HG02678 (cell line): Measurements from ENCODE around the gene DAND5.

Experiments
- ATAC-seq: cut with Tn5 transposase; IDR thresholded peaks from one replicate; pipeline ENCODE4 v1.9.1; 2021; ENCODE audit warnings: mild to moderate bottlenecking, moderate library complexity; ENCODE audit not compliant: unreplicated experiment

DAND5 gene

DNA sequence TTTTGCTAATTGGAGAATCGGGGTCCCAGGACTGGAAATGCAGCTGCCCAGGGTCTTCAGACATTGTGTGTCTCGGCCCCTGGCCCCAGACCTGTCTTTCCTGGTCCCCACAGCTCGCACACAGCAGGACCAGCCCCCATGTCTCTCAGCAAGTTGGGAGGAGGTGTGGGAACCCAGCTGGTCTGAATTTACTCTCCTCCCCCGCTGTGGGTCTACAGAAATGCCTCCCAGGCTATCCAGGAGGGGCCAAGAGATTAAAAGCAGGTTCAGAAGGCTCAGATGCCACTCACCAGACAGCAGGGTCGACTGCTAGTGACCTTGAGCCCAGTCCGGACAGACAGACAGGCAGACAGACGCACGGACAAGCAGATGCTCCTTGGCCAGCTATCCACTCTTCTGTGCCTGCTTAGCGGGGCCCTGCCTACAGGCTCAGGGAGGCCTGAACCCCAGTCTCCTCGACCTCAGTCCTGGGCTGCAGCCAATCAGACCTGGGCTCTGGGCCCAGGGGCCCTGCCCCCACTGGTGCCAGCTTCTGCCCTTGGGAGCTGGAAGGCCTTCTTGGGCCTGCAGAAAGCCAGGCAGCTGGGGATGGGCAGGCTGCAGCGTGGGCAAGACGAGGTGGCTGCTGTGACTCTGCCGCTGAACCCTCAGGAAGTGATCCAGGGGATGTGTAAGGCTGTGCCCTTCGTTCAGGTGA is at the start of gene DAND5:
Gene DAND5, plus strand, starts transcription at position 285 of the 697 bp plus-strand sequence. Its CDS starts 85 bp downstream, at position 370.
- no peak for ATAC-seq

DNA sequence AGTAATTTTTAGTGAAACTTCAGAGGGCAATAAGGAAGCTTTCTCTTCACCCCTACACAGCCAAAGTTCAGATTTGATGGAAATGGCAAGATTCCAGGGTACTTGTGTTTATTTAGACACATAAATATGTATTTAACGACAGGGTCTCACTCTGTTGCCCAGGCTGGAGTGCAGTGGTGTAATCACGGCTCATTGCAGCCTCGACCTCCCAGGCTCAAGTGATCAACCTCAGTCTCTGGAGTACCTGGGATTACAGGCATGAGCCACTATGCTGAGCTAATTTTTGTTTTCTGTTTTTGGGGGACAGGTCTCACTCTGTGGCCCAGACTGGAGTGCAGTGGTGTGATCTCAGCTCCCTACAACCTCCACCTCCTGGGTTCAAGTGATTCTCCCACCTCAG is 48.3 kb upstream of the DAND5 start:
- no peak for ATAC-seq

- ATAC-seq = no peak
These were observed 46.4 kb upstream of the DAND5 start for GRCh38 chr19:12922959-12923358.

DNA sequence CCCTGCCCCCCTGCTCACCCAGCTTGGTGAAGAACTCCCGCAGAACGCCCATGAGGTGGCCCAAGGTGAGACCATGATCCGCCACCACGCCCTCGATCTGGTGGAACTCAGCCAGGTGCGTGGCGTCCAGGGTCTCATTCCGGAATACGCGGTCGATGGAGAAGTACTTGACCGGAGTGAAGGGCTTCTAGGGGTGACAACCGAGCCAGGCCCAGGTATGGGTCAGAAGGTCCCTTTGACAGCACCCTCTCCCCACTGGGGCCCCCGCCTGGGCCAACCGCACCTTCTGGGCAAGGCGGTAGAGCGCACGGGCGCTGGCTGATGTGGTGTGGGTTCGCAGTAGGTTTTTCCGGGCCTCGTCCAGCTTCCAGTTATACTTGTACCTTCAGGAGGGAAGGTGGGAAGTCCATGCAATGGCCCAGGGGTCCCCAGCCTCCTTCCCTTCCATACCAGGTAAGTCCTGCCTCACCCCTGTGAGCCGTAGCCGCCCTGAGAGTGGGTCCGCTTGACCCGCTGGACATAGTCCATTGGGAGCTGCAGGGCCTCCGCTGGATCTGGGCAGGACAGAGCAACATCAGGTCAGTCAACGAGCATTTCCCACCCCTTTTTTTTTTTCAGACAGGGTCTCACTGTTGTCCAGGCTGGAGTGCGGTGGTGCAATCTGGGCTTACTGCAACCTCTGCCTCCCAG is 44.6 kb upstream of the DAND5 start:
- no peak for ATAC-seq

- no peak for ATAC-seq
These were observed 39.3 kb upstream of the DAND5 start for GRCh38 chr19:12930002-12930645.

DNA sequence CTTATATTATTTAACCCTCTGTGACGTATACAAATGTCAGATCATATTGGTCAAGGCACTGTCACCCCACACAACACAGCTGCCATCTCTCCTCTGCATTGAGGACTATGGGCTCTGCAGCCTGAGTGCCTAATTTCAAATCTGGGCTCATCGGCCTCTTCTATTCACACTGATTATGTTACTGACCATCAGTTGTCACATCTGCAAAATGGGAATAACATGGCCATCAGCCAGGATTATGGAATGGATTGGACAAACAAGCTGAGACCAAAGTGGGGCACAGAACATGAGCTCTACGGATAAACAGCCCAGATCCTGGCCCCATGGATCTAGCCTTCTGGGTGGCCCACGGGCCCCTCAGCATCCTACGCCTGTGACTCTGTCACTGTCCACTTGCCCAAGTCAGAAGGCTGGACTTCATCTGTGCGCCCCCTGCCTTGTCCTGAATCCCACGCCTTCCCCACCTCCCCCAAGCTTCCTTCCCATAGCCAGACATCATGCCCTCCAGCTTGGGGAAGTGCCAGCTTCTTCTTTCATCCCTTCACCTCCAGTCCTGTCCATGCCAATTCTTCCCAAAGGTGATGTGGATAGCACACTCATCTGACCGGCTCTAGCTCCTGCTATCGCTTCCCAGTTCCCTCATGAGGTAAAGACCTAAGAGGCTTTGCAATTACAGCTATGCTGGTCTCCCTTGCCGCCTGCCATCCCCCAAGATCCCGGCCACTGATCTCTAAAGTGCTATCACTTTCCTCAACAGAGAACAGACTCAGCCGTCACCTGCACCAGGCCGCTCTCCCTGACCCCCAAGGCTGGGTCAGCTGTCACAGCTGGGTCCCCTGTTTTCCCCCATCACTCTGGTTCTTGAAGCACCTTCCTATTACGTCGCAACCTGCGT is 36.7 kb upstream of the DAND5 start:
- no peak for ATAC-seq

DNA sequence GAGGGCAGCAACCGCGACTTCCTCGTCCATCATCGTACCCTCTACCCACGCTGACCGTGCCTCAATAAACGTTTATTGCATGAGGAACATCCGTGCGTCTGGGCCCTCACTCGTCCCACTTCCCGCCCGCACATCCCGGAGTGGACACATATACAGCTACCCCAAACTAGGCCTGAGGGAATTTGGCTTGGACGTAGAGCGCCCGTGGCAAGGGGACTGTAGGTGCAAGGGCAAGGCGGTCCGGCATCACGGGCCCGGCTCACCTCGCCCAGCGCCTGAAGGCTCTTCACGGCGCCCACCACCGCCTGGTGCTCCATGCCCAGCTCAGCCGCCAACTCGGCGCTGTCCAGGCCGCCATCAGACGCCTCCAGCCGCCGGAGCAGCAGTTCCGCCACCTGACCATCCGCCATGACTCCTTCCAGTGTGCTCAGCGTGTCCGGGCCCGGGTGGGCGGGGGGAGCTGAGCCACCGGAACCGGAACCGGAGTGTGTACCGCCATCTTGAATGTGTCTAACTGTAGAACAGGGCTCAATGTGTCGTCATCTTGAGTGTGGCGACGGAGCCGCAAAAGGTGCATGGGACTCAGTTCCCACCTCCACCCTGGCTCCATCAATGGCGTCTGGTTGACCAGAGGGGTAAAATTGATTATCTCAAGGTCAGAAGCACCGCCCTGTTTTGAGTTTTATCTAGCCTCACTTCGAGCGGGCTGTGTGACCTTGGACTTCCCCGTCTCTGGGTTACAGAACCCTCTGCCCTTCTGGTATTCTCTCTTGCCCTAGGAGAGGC is 35.9 kb upstream of the DAND5 start, which contains the start of gene FARSA:
Gene FARSA, minus strand, starts transcription at position 425 of the 786 bp plus-strand sequence. Its CDS starts 15 bp downstream, at position 410.
- peak; percentile 48 for ATAC-seq

DNA sequence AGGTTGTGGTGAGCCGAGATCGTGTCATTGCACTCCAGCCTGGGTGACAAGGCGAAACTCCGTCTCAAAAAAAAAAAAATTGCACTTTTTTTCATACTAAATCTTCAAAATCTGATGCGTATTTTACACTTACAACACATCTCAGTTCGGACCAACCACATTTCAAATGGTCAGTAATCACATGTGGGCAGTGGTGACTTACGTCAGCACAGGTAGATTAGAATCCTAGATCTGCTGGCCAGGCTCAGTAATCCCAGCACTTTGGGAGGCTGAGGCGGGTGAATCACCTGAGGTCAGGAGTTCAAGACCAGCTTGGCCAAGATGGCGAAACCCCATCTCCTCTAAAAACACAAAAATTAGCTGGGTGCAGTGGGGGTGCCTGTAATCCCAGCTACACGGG is 34.3 kb upstream of the DAND5 start:
- no peak for ATAC-seq

GRCh38 chr19:12936582-12936981 is 32.8 kb upstream of the DAND5 start:
- no peak for ATAC-seq

DNA sequence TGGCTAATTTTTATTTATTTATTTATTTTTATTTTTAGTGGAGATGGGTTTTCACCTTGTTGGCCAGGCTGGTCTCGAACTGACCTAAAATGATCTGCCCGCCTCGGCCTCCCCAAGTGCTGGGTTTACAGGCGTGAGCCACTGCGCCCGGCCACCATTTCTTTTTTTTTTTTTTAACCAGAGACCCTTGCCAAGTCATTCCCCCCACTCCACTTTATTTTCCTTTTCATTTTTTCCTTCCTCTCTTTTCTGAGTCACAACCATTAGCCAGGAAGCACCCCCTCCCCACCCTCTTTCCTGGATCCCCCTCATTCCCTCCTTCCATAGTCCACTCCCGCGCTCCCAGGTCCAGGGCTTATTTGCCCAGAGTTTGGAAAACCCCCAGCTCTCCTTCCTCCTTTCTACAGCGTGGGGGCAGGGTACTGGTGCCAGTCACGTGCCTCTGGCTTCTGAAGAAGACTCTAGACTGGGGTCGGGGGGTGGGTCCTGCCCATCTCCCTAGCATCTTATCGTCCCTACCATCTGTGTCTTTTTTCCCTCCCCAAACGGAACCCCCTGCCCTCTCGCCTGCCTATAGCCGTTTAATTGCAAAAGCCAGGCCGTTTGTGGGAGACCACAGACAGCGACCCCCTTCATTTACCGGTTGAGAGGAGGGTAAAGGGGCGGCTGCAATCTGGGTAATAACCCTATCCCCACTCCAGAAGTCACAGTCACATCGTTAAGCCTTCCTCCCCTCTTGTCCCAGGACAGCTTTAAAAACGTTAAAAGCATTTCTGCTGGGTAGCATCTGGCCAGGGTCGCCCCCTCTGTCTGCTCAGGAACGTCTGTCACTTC is 32.1 kb upstream of the DAND5 start:
- no peak for ATAC-seq

GRCh38 chr19:12937927-12938778 is 31.2 kb upstream of the DAND5 start, which contains the start of gene CALR:
Gene CALR, plus strand, starts transcription at chr19:12938609. Its CDS starts 71 bp downstream, at chr19:12938680.
- ATAC-seq = peak; percentile 88

DNA sequence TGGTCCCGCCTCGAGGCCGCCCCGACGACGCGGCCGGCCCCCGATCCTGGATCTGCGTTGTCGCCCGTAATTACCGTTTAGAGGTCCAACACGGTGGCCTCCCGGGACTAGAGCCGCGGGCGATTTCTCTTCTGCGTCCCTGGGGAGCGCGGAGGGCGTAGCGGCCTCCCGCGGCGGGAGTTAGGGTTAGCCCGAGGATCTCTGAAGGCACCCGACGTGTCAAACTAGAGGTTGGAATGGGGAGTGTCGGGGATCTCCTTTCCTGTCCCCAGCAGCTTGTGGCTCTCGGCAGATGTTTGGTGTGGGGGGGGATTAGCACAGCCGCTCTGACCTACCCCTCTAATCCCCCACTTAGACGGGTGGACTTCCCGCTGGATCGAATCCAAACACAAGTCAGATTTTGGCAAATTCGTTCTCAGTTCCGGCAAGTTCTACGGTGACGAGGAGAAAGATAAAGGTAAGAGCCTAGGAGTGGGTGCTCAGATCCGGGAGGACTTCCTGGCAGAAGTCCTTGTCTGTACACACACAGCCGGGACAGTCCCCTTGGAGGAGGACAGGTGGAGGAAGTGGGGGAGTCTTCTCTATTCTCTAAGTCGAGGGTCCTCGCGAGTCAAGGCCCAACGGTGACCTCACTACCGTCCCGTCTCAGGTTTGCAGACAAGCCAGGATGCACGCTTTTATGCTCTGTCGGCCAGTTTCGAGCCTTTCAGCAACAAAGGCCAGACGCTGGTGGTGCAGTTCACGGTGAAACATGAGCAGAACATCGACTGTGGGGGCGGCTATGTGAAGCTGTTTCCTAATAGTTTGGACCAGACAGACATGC is 30.4 kb upstream of the DAND5 start:
- ATAC-seq = no peak

- no peak for ATAC-seq
These were observed 29.4 kb upstream of the DAND5 start for GRCh38 chr19:12939975-12940423.

- no peak for ATAC-seq
These were observed 28.5 kb upstream of the DAND5 start for GRCh38 chr19:12940897-12941296.

DNA sequence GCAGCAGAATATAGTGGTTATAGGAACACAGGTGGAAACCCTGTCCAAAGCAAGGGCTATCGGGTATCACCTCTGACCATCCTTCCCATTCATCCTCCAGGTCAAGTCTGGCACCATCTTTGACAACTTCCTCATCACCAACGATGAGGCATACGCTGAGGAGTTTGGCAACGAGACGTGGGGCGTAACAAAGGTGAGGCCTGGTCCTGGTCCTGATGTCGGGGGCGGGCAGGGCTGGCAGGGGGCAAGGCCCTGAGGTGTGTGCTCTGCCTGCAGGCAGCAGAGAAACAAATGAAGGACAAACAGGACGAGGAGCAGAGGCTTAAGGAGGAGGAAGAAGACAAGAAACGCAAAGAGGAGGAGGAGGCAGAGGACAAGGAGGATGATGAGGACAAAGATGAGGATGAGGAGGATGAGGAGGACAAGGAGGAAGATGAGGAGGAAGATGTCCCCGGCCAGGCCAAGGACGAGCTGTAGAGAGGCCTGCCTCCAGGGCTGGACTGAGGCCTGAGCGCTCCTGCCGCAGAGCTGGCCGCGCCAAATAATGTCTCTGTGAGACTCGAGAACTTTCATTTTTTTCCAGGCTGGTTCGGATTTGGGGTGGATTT is 25.8 kb upstream of the DAND5 start:
- no peak for ATAC-seq

DNA sequence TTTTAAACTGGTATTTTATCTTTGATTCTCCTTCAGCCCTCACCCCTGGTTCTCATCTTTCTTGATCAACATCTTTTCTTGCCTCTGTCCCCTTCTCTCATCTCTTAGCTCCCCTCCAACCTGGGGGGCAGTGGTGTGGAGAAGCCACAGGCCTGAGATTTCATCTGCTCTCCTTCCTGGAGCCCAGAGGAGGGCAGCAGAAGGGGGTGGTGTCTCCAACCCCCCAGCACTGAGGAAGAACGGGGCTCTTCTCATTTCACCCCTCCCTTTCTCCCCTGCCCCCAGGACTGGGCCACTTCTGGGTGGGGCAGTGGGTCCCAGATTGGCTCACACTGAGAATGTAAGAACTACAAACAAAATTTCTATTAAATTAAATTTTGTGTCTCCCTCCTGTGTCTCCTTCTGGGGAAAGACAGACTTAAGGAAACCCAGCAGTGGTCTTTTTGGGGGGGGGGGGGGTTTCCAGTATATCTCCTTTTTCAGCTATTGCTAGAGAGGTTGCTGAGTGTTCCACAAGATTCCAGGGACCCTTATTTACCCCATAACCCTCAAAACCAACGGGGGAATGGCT is 25.2 kb upstream of the DAND5 start:
- no peak for ATAC-seq
